ENCODE data around the gene COL28A1.
"Not testable (repeated sequence)": the region's sequence is repeated elsewhere in the genome, so short reads cannot be mapped to it uniquely, and the experiment has no call there.

Gene COL28A1

DNA sequence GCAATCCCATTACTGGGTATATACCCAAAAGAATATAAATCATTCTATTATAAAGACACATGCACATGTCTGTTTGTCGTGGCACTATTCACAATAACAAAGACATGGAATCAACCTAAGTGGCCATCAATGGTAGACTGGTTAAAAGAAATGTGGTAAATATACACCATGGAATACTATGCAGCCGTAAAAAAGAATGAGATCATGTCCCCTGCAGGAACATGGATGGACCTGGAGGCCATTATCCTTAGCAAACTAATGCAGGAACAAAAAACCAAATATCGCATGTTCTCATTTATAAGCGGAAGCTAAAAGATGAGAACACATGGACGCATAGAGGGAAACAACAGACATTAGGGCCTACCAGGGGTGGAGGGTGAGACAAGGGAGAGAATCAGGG is 25.9 kb upstream of the COL28A1 start:
- not testable (repeated sequence) for ATAC-seq, DNase-seq

GRCh38 chr7:7557252-7557651 is 21.6 kb upstream of the COL28A1 start:
- DNase-seq (no peak), ATAC-seq (no peak)

GRCh38 chr7:7556852-7557251 is 21.2 kb upstream of the COL28A1 start:
- ATAC-seq, result no peak
- DNase-seq, result no peak

- ATAC-seq (no peak), DNase-seq (no peak)
Observed at GRCh38 chr7:7554649-7555575, 19.2 kb upstream of the COL28A1 start.

GRCh38 chr7:7554021-7554432 is 18.4 kb upstream of the COL28A1 start:
- no peak for ATAC-seq
- DNase-seq, result no peak

GRCh38 chr7:7553386-7553785 is 17.7 kb upstream of the COL28A1 start:
- no peak for ATAC-seq
- DNase-seq, result no peak

DNA sequence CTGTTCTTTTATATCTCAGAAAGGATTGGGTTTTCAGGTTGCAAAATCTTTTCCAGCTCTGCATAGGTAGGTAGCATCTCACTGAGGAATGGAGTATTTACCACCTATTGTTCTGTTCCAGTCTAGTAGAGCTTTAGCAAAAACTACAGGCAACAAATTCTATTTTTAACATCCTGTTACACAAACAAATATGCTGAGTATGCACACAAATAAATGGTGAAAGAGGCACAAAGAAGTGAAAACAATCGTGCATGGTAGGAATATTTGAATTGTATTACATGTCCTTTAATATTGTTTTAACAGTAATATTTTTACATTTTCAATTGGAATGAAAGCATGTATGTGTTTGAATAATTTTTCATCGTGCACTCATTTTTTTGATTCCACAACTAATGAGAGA is 16.5 kb upstream of the COL28A1 start:
- ATAC-seq, result no peak
- no peak for DNase-seq

GRCh38 chr7:7550663-7551062 is 15.0 kb upstream of the COL28A1 start:
- no peak for DNase-seq
- no peak for ATAC-seq

- no peak for DNase-seq
Observed at GRCh38 chr7:7548407-7548806, 12.7 kb upstream of the COL28A1 start.

DNA sequence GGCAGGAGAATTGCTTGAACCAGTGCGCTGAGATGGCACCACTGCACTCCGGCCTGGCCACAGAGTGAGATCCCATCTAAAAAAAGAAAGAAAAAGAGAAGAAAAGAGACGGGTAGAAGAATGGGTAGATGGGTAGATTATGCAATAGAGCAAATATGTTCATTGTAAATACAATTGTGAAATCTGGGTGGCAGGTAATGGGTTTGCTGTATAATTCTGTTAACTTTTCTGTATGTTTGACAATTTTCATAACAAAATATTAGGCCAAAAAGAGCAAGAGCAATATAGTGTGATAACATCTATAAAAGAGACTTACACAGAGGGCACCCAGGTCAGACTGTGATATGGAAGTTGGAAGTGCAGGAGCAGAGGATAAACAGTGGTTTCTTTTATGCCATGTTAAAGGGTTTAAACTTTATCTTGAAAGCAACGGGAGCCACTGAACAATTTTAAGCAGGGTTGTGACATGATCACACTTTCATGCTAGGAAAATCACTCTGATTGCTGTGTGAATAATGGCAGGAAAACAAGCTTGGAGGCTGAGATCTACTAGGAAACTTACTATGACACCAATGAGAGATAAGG is 6.7 kb upstream of the COL28A1 start:
- ATAC-seq (no peak), DNase-seq (no peak)

More at GRCh38 chr7:7548407-7548806, 12.7 kb upstream of the COL28A1 start:
- ATAC-seq, result no peak

- no peak for DNase-seq
- ATAC-seq, result no peak
Observed at GRCh38 chr7:7539711-7540110, 4.0 kb upstream of the COL28A1 start.

DNA sequence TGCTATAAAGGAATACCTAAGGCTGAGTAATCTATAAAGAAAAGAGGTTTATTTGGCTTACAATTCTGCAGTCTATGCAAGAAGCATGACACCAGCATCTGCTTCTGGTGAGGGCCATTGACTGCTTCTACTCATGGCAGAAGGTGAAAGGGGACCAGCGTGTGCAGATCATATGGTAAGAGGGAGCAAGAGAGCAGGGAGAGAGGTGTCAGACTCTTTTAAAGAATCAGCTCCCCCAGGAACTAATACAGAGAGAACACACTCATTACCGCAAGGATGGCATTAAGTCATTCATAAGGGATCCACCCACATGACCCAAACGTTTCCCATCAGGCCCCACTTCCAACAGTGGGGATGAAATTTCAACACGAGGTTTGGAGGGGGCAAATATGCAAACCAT is 3.5 kb upstream of the COL28A1 start:
- DNase-seq (no peak), ATAC-seq (no peak)

DNA sequence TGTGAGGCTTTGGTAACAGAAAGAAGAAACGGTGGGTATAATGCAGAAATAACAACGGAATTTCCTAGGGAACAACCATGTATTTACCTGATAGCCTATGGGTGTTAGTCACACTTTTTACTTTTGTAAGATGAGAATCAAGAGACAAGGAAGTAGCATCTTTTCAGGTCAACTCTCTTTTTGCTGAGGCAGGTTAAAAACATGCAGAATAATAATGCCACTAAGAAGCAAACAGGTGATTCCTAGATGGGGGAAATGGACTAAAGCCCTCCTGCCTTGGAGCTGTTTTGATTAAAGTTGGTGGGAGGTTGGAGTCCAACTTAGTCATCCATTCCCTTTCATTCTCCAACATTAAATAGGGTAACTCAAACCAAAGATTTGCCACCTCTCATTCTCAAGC is 2.0 kb upstream of the COL28A1 start:
- no peak for ATAC-seq
- DNase-seq, result no peak

DNA sequence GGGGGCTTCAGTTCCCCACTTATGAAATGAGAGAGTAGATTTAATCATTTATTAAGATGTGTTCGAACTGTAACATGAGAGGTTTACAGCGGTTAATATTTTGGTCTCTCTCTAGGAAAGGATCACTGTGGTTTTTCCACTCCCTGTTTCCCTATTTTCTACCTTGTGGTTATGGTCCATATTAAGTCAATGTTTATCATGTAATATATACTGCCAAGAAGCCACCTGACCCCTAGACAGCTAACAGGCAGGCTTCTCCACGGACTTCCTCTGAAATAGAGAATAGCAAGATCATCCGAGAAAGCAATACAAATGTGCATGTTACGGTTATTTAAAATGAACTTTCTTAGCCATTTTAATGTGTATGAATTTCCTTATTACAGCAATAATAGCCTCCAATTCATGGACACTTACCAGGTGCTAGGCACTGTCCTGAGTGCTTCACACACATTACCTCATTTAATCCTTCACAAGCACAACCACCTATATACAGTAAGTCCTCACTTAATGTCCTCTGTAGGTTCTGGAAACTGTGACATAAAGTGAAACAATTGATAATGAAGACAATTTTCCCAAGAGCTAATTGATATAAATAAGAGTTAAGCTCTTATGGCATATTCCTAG is 835 bp upstream of the COL28A1 start:
- DNase-seq, result no peak

GRCh38 chr7:7533831-7534430 is 1.7 kb downstream of the COL28A1 start:
- DNase-seq (no peak), ATAC-seq (no peak)

More for the DNA sequence above, 835 bp upstream of the COL28A1 start:
- ATAC-seq, result no peak

- ATAC-seq (no peak), DNase-seq (no peak)
Observed at GRCh38 chr7:7529328-7529727, 6.3 kb downstream of the COL28A1 start.

- no peak for ATAC-seq
Observed at GRCh38 chr7:7527047-7527446, 8.6 kb downstream of the COL28A1 start.

DNA sequence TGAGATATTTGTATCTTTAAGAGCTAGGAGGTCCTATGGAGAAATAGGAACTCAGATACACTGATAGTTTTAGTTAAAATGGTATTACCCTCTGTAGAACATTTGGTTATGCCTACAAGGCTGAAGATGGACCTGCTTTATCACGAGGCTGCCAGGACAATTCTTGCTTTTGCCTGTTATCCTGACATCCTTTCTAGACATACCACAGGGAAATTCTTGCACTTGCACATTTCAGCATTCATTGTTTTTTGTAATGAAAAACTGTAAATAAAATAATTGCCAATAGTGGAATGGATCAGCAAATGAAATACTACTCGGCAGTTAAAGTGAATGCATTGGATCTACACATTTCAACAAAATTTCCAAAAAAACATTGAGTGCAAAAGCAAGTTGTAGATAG is 9.7 kb downstream of the COL28A1 start:
- no peak for DNase-seq
- no peak for ATAC-seq

More at GRCh38 chr7:7527047-7527446, 8.6 kb downstream of the COL28A1 start:
- no peak for DNase-seq

DNA sequence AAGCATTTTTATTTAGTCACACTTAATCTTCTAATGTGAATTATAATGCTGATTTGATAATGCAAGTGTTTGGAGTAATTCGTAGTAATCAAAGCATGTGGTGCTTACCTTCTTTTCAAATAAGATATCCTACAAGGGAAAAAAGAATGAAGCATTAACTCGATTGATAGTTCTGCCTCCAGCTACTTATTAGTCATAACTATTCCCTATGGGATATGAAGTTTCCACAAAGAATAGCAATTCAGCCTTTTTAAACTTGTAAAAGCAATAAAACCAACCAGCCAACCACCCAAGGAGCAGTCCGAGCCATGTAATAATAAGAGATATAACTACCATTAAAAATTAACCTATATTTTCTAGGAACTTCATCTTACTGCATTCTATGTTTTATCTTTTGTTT is 11.6 kb downstream of the COL28A1 start:
- DNase-seq, result no peak
- no peak for ATAC-seq

DNA sequence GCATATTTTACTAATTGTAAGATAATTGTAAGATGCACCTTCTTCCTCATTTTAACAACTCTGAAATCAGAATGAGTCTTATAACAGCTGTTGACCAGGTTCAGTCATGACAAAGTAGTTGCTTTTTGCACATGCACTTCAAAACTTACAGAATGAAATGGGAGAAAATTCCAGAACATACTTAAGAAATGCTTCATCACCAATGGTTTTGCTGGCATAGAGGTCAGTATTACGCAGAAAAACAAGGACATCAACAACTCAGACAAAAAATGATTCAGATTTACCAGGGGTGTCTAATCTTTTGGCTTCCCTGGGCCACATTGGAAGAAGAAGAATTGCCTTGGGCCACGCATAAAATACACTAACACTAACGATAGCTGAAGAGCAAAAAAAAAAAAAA is 13.3 kb downstream of the COL28A1 start:
- DNase-seq (no peak), ATAC-seq (no peak)

DNA sequence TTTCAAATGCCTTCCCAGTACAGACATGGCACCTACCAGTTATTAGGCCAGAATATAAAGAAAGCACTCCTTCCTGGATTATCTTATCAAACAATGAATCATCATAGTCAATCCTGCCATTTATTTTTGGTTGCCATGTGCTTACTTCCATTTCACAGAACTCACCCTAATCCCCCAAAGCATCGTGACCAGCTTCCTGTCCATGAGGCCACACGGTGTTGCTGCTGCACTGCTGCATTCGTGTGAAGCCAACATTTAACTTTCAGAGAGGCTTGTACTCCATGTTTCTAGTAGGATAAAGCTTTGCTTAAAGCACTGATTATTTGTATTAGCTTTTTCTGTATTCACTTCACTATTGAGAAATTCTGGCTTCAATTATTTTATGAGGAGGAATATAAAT is 14.4 kb downstream of the COL28A1 start:
- no peak for ATAC-seq
- no peak for DNase-seq

DNA sequence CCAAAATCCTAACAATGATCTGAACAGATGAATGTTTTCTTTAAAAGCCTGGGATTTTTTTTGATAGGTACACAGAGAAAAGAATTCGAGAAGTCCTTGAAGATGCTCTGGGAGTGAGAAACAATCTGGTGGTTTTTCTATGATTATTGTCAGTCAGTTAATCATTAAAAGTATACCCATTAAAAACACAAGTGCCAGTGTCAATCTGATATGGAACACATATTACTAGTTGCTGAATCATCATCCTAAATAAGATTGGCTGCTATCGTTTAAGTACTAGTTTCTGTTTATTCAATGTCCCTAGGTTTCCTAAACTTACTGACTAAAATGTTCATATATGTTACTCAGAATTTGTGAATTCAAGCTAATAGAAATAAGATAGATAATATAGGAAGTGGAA is 16.1 kb downstream of the COL28A1 start:
- ATAC-seq (no peak), DNase-seq (no peak)

- no peak for ATAC-seq
- no peak for DNase-seq
Observed at GRCh38 chr7:7519056-7519455, 16.6 kb downstream of the COL28A1 start.
